GM19455 (cell line): ENCODE measurements around the gene ERMP1.

Source experiments
- ATAC-seq: cut with Tn5 transposase; IDR thresholded peaks from one replicate; pipeline ENCODE4 v1.9.1; 2021; ENCODE audit not compliant: unreplicated experiment

ERMP1 gene

GRCh38 chr9:5854063-5854790, 21.3 kb upstream of the ERMP1 start:
- ATAC-seq: no peak

- no peak for ATAC-seq
Measured at GRCh38 chr9:5853617-5854016, 20.7 kb upstream of the ERMP1 start.

GRCh38 chr9:5852987-5853386, 20.1 kb upstream of the ERMP1 start:
- no peak for ATAC-seq

- peak; percentile 95 for ATAC-seq
Measured at GRCh38 chr9:5851445-5851844, 18.5 kb upstream of the ERMP1 start.

GRCh38 chr9:5850724-5851122, 17.8 kb upstream of the ERMP1 start:
- no peak for ATAC-seq

- ATAC-seq: no peak
Measured at GRCh38 chr9:5848372-5848882, 15.5 kb upstream of the ERMP1 start.

- no peak for ATAC-seq
Measured at GRCh38 chr9:5846501-5846921, 13.6 kb upstream of the ERMP1 start.

- no peak for ATAC-seq
Measured at GRCh38 chr9:5846096-5846495, 13.2 kb upstream of the ERMP1 start.

GRCh38 chr9:5845157-5845531, 12.2 kb upstream of the ERMP1 start:
- ATAC-seq: no peak

GRCh38 chr9:5843794-5844471, 11.0 kb upstream of the ERMP1 start:
- ATAC-seq: no peak

- no peak for ATAC-seq
Measured at GRCh38 chr9:5842929-5843793, 10.2 kb upstream of the ERMP1 start.

- ATAC-seq: no peak
Measured at GRCh38 chr9:5841771-5842573, 9.1 kb upstream of the ERMP1 start.

GRCh38 chr9:5840788-5841187, 7.9 kb upstream of the ERMP1 start:
- no peak for ATAC-seq

- ATAC-seq: no peak
Measured at GRCh38 chr9:5839572-5839902, 6.6 kb upstream of the ERMP1 start.

GRCh38 chr9:5838884-5839571, 6.1 kb upstream of the ERMP1 start:
- no peak for ATAC-seq

- no peak for ATAC-seq
Measured at GRCh38 chr9:5835808-5836207, 2.9 kb upstream of the ERMP1 start.

- no peak for ATAC-seq
Measured at GRCh38 chr9:5834214-5834613, 1.3 kb upstream of the ERMP1 start.

GRCh38 chr9:5832071-5832537, 813 bp downstream of the ERMP1 start:
- ATAC-seq: peak; percentile 32

- no peak for ATAC-seq
Measured at GRCh38 chr9:5825895-5826622, 6.9 kb downstream of the ERMP1 start.
